ENCODE measurements around the gene FPR1. TPM values are rescaled to one million over a fixed set of nuclear protein-coding genes. Genes with fewer than 3 reads are reported as not detected.

The FPR1 gene
- total and polyA plus RNA-seq, 2 of the 8 experiments (the other 6 are each of a cell fraction or from before 2014, with no cell fraction given): 0.11 TPM; not detected in 1

- TF ChIP-seq CHD7 (IDR thresholded peaks at IDR 0.05; ENCODE audit: insufficient replicate concordance, low read length) (no peak), ASH2L (IDR thresholded peaks at IDR 0.05; ENCODE audit: low read length) (no peak), CREB1 (IDR thresholded peaks at IDR 0.05) (no peak), RXRA (IDR thresholded peaks at IDR 0.05; ENCODE audit: insufficient read depth, low read depth, low read length) (no peak)
Observed at GRCh38 chr19:51743405-51743804, 8.3 kb downstream of the FPR1 start (continued).
